ENCODE measurements around the gene LSM4. TPM values are rescaled to one million over a fixed set of nuclear protein-coding genes. Genes with fewer than 3 reads are reported as not detected.
A peak's percentile ranks its signal among the peaks of the same experiment; 100 is the strongest.

The LSM4 gene
- total and polyA plus RNA-seq, 2 donors (not counting 3 experiments of a cell fraction or from before 2014, with no cell fraction given): 118 to 119 TPM

- no peak overlapping the region for H3K27ac ChIP-seq (ENCODE audit: insufficient read depth, low read depth, low read length)
- DNase-seq (ENCODE audit: low read depth, low spot score) (no peak), FAIRE-seq (peak; percentile 49)
- H2AFZ ChIP-seq (ENCODE audit: low read depth, low read length): no peak overlapping the region
- POLR2A ChIA-PET: interaction anchor here (0.6 kb wide), 1 partner anchor 15 kb away, joined by 4 read pairs; no protein-coding TSS in a partner anchor
- H3K4me3 ChIP-seq (replicated peaks in 1 of 3; ENCODE audit: insufficient read depth in 1 of 3, low read depth in 1 of 3, low read length in 3 of 3): no peak overlapping the region
- peaks cover 12% of the 10 kb centered on the region for H3K79me2 ChIP-seq (ENCODE audit: control insufficient read depth, insufficient read depth, low read length)
- no peaks in the 10 kb centered on the region for H3K36me3 ChIP-seq (ENCODE audit: control insufficient read depth in 2 of 2, extremely low read depth in 1 of 2, insufficient read depth in 2 of 2, low read length in 2 of 2)
- H3K9ac ChIP-seq (replicated peaks; ENCODE audit: extremely low read depth, insufficient read depth, low read length): no peak overlapping the region
- TF ChIP-seq POLR2A (IDR thresholded peaks at IDR 0.05; ENCODE audit: low read depth, low read length) (no peak), EZH2 (IDR thresholded peaks at IDR 0.05; ENCODE audit: borderline replicate concordance, low read depth, low read length, severe bottlenecking) (no peak), GATA2 (IDR thresholded peaks at IDR 0.05; ENCODE audit: insufficient read depth, insufficient read length, low read depth, low read length) (no peak), JUN (IDR thresholded peaks at IDR 0.05; ENCODE audit: borderline replicate concordance, insufficient read depth, insufficient read length, low read depth) (no peak), FOS (IDR thresholded peaks at IDR 0.05; ENCODE audit: borderline replicate concordance, insufficient read depth, low read length) (no peak), MYC (IDR thresholded peaks at IDR 0.05; ENCODE audit: low read depth, low read length) (no peak), POLR2AphosphoS5 (IDR thresholded peaks at IDR 0.05; ENCODE audit: insufficient read depth, low read depth, low read length) (no peak), MAX (IDR thresholded peaks at IDR 0.05; ENCODE audit: insufficient read depth, insufficient read length) (no peak)
- TF ChIP-seq, protein P1, sequence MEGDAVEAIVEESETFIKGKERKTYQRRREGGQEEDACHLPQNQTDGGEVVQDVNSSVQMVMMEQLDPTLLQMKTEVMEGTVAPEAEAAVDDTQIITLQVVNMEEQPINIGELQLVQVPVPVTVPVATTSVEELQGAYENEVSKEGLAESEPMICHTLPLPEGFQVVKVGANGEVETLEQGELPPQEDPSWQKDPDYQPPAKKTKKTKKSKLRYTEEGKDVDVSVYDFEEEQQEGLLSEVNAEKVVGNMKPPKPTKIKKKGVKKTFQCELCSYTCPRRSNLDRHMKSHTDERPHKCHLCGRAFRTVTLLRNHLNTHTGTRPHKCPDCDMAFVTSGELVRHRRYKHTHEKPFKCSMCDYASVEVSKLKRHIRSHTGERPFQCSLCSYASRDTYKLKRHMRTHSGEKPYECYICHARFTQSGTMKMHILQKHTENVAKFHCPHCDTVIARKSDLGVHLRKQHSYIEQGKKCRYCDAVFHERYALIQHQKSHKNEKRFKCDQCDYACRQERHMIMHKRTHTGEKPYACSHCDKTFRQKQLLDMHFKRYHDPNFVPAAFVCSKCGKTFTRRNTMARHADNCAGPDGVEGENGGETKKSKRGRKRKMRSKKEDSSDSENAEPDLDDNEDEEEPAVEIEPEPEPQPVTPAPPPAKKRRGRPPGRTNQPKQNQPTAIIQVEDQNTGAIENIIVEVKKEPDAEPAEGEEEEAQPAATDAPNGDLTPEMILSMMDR (IDR thresholded peaks at IDR 0.05; ENCODE audit: extremely low read depth in 1 of 2, insufficient read depth in 1 of 2, low read depth in 1 of 2, low read length in 2 of 2): no peak
- no peaks in the 10 kb centered on the region for H3K9me1 ChIP-seq (replicated peaks; ENCODE audit: control insufficient read depth, extremely low read depth, insufficient read depth, low read length)
- dilution Hi-C loops (cut with MboI; ENCODE audit: extremely low pct_ligation_motif_present, low sequenced_read_pairs) (no loop called here), intact Hi-C loops (cut with micrococcal nuclease) (no loop called here)
- H3K4me2 ChIP-seq (ENCODE audit: insufficient read depth, low read length): no peak overlapping the region
- H3K4me1 ChIP-seq (ENCODE audit: control insufficient read depth, extremely low read depth, insufficient read depth, low read length): peaks cover 9% of the 10 kb centered on the region
- CTCF ChIA-PET: no interaction called here
- BruUV-seq (replicated peaks): no TSS peak
- H3K9me3 ChIP-seq (replicated peaks; ENCODE audit: control insufficient read depth, insufficient read depth, low read length): no peaks in the 10 kb centered on the region
- no peaks in the 10 kb centered on the region for H3K27me3 ChIP-seq (ENCODE audit: control insufficient read depth in 2 of 2, insufficient read depth in 2 of 2, low read length in 2 of 2)
- H4K20me1 ChIP-seq (replicated peaks; ENCODE audit: control insufficient read depth, extremely low read depth, insufficient read depth, low read length): no peaks in the 10 kb centered on the region
Observed at GRCh38 chr19:18284712-18285360, 38.0 kb downstream of the LSM4 start.
